OCI-LY1 (cell line): ENCODE measurements around the gene SLC5A3.

Experiments used
- CTCF ChIP-seq: fragments of 200-600 bp; sonication (generic), shearing (Covaris generic); IDR thresholded peaks from 2 replicates; pipeline ENCODE4 v1.5.1; 2017; ENCODE audit warnings: mild to moderate bottlenecking, antibody characterized with exemption, low read length, moderate library complexity, mixed read lengths
- EZH2 ChIP-seq: fragments of 200-600 bp; sonication (generic), shearing (Covaris generic); IDR thresholded peaks from 2 replicates; pipeline ENCODE4 v1.8.0; 2017; ENCODE audit warnings: borderline replicate concordance, mixed run types, mild to moderate bottlenecking, antibody characterized with exemption, low read length, moderate library complexity, mixed read lengths

GRCh38 chr21:34031835-34032370, 41.5 kb upstream of the SLC5A3 start:
- TF ChIP-seq CTCF, result no peak
- TF ChIP-seq EZH2, result no peak
